ENCODE data around the gene ERICH6. TPM values are rescaled to one million over a fixed set of nuclear protein-coding genes. Genes with fewer than 3 reads are reported as not detected.

The ERICH6 gene
- total and polyA plus RNA-seq, 2 donors (not counting 3 experiments of a cell fraction or from before 2014, with no cell fraction given), result not detected

- Histone ChIP-seq H3K9ac (replicated peaks; ENCODE audit: extremely low read depth, insufficient read depth, low read length) (no peak overlapping the region), H3K4me3 (replicated peaks in 1 of 3; ENCODE audit: insufficient read depth in 1 of 3, low read depth in 1 of 3, low read length in 3 of 3) (no peak overlapping the region), H3K9me3 (replicated peaks; ENCODE audit: control insufficient read depth, insufficient read depth, low read length) (no peaks in the 10 kb centered on the region), H4K20me1 (replicated peaks; ENCODE audit: control insufficient read depth, extremely low read depth, insufficient read depth, low read length) (no peaks in the 10 kb centered on the region), H3K79me2 (ENCODE audit: control insufficient read depth, insufficient read depth, low read length) (peaks cover 28% of the 10 kb centered on the region), H3K4me1 (ENCODE audit: control insufficient read depth, extremely low read depth, insufficient read depth, low read length) (no peaks in the 10 kb centered on the region), H3K27me3 (ENCODE audit: control insufficient read depth in 2 of 2, insufficient read depth in 2 of 2, low read length in 2 of 2) (no peaks in the 10 kb centered on the region), H3K36me3 (ENCODE audit: control insufficient read depth in 2 of 2, extremely low read depth in 1 of 2, insufficient read depth in 2 of 2, low read length in 2 of 2) (peaks cover 0 to 7% of the 10 kb centered on the region in 2 experiments), H2AFZ (ENCODE audit: low read depth, low read length) (no peak overlapping the region), H3K4me2 (ENCODE audit: insufficient read depth, low read length) (no peak overlapping the region), H3K27ac (ENCODE audit: insufficient read depth, low read depth, low read length) (no peak overlapping the region), H3K9me1 (replicated peaks; ENCODE audit: control insufficient read depth, extremely low read depth, insufficient read depth, low read length) (no peaks in the 10 kb centered on the region)
- dilution Hi-C loops (cut with MboI; ENCODE audit: extremely low pct_ligation_motif_present, low sequenced_read_pairs), result no loop called here
- no peak for DNase-seq (ENCODE audit: low read depth, low spot score)
- intact Hi-C loops (cut with micrococcal nuclease), result no loop called here
- no peak for FAIRE-seq
- TF ChIP-seq MAX (IDR thresholded peaks at IDR 0.05; ENCODE audit: insufficient read depth, insufficient read length) (no peak), FOS (IDR thresholded peaks at IDR 0.05; ENCODE audit: borderline replicate concordance, insufficient read depth, low read length) (no peak), CTCF (IDR thresholded peaks at IDR 0.05; ENCODE audit: extremely low read depth in 1 of 2, insufficient read depth in 1 of 2, low read depth in 1 of 2, low read length in 2 of 2) (no peak), MYC (IDR thresholded peaks at IDR 0.05; ENCODE audit: low read depth, low read length) (no peak), GATA2 (IDR thresholded peaks at IDR 0.05; ENCODE audit: insufficient read depth, insufficient read length, low read depth, low read length) (no peak), JUN (IDR thresholded peaks at IDR 0.05; ENCODE audit: borderline replicate concordance, insufficient read depth, insufficient read length, low read depth) (no peak), POLR2AphosphoS5 (IDR thresholded peaks at IDR 0.05; ENCODE audit: insufficient read depth, low read depth, low read length) (no peak), EZH2 (IDR thresholded peaks at IDR 0.05; ENCODE audit: borderline replicate concordance, low read depth, low read length, severe bottlenecking) (no peak), POLR2A (IDR thresholded peaks at IDR 0.05; ENCODE audit: low read depth, low read length) (no peak)
- ChIA-PET POLR2A (no interaction called here), CTCF (no interaction called here)
- BruUV-seq (replicated peaks), result no TSS peak
Measured at GRCh38 chr3:150740733-150741496, 37.2 kb upstream of the ERICH6 start.
